Heart left ventricle (tissue), 16 donors: ENCODE data around the gene ARNT2. TPM values are rescaled to one million over a fixed set of nuclear protein-coding genes. Genes with fewer than 3 reads are reported as not detected.

Experiments used
- ATAC-seq, 4 donors: fragments of 200-7000 bp; cut with Tn5 transposase; one replicate each; pipeline ENCODE4 v1.9.1; 2020 to 2022; ENCODE audit warnings: moderate library complexity in 4 of 4, mild to moderate bottlenecking in 3 of 4, moderate number of reproducible peaks in 1 of 4
- DNase-seq, 5 donors: peaks; one replicate each; pipeline ENCODE4 v3.0.0-alpha.2; 2020
- H3K27ac ChIP-seq, 12 donors: fragments of 200-600 bp; sonication (generic) in 4 of 12; one replicate each; pipeline versions ENCODE4 v1.5.0 to v1.8.0; 2016 to 2022; ENCODE audit warnings: mild to moderate bottlenecking in 2 of 12
- H3K27me3 ChIP-seq, 9 donors: fragments of 200-600 bp; sonication (generic) in 2 of 9; one replicate each; pipeline versions ENCODE4 v1.5.1 to v1.8.0; 2016 to 2022; ENCODE audit warnings: mild to moderate bottlenecking in 3 of 9
- H3K36me3 ChIP-seq, 9 donors: fragments of 200-600 bp; sonication (generic) in 2 of 9; one replicate each; pipeline versions ENCODE4 v1.5.0 to v1.8.0; 2018 to 2022; ENCODE audit warnings: mild to moderate bottlenecking in 2 of 9
- H3K4me1 ChIP-seq, 12 donors: fragments of 200-600 bp; sonication (generic) in 4 of 12; one replicate each; pipeline versions ENCODE4 v1.5.0 to v1.8.0; 2016 to 2022; ENCODE audit warnings: mild to moderate bottlenecking in 3 of 12
- H3K4me3 ChIP-seq, 12 donors: fragments of 200-600 bp; sonication (generic) in 4 of 12; one replicate each; pipeline versions ENCODE4 v1.5.0 to v1.8.0; 2017 to 2022; ENCODE audit warnings: mild to moderate bottlenecking in 9 of 12, moderate library complexity in 4 of 12
- H3K9me3 ChIP-seq, 12 donors: fragments of 200-600 bp; sonication (generic) in 4 of 12; one replicate each; pipeline versions ENCODE4 v1.5.0 to v1.8.0; 2016 to 2022; ENCODE audit warnings: mild to moderate bottlenecking in 1 of 12
- POLR2A ChIP-seq, 2 donors: fragments of 450-650 bp; IDR thresholded peaks; one replicate each; pipeline ENCODE4 v1.6.1; 2017; ENCODE audit warnings: antibody characterized with exemption in 2 of 2, mild to moderate bottlenecking in 2 of 2, moderate library complexity in 2 of 2
- WGBS, 4 donors: extraction: QIAGEN DNeasy Blood & Tissue Kit in 2 of 4; methylation state at CpG; one replicate each; pipeline versions ENCODE4 v1.1.5 to v1.1.7; 2013 to 2018; 5-methylcytosine and 5-hydroxymethylcytosine counted together
- intact Hi-C, 10 donors: fragments of 100-400 bp; cut with DNase I; formaldehyde crosslinking; loops; one replicate each; pipeline versions ENCODE4 v1.11.1 to v1.14.2; 2022
- polyA plus RNA-seq, 2 donors: library from polyadenylated mRNA; stranded (reverse); fragments of 200-250 nt; gene quantifications; one replicate each; pipeline ENCODE4 v1.2.3, GENCODE V29; 2013
- total RNA-seq, 9 donors: library from RNA; depleted of rRNA in 2 of 9; stranded (reverse); fragments of >200 nt in 2 of 9; fragmentation: NEBNext Ultra II Directional in 3 of 9; extraction: Animal tissue kit (Norgen Biotek cat#: 25700) in 3 of 9; gene quantifications; one replicate each; pipeline versions ENCODE4 v1.1.0 to v1.2.4, GENCODE V29; 2016 to 2023
- TF ChIP-seq, protein P1 (sequence below), 12 donors: fragments of 200-600 bp; sonication (generic) in 4 of 12; IDR thresholded peaks; one replicate each; pipeline versions ENCODE4 v1.5.0 to v1.8.0; 2018 to 2022; ENCODE audit warnings: antibody characterized with exemption in 12 of 12, mild to moderate bottlenecking in 5 of 12
- donor health status: ischemic (EF 13 %, LVEDD 7.1; RV severe dilation, severe dysfunction).
- donor health status: healthy with polysubstance abuse.
- donor health status: DM: no; HTN: yes; CAD: no.
- donor health status: DM: no; HTN: no; CAD: no.
- donor health status: ischemic (EF 25% LVEDD 6.9; RV normal size, moderate dysfunction).
- donor health status: ischemic (EF 25% LVEDD 5.7; RV mildly dilated, moderate dysfunction).
- donor health status: healthy.
- donor health status: DM: yes; HTN: yes; CAD: no.
- donor health status: ischemic (EF 35%, LVEDD 5.7; RV mildly dilated, moderate dysfunction).
- donor health status: nonischemic (EF 11% LVEDD 7.7; RV severe dilation, severe dysfunction).
- donor health status: DM: yes; HTN: yes; CAD: no.
- donor health status: PGD.
- donor health status: ischemic (EF 29% LVEDD 5.4; RV normal size, mild dysfunction).
- donor health status: nonischemic (EF 23%, LVEDD 6.1; RV moderate dilation, normal function).

ARNT2 gene
- total and polyA plus RNA-seq, 11 donors: 1.2 to 10.0 (median 3.9) TPM

DNA sequence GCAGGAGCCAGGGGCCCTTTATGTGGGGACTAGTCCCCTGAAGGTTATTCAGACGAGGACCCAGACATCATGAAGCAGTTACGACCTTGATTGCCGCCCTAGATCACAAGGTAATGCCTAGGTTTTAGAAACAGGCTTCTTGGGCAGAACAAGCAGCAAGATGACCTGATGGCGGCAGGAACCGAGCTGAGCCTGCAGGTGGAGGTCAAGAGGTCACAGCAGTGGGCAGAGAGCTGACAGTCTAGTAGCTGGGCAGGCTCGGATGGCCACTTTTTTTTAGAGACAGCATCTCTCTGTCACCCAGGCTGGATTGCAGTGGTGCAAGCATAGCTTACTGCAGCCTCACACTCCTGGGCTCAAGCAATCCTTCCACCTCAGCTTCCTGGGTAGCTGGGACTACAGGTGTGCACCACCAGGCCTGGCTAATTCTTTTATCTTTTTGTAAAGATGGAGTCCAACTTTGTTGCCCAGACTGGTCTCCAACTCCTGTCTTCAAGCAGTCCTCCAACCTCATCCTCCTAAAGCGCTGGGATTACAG is 207.4 kb downstream of the ARNT2 start:
- peaks cover 0 to 27% (median 8%) of the 10 kb centered on the region in 12 donors for H3K4me1 ChIP-seq
- no peaks in the 10 kb centered on the region for H3K9me3 ChIP-seq
- ATAC-seq: no peak
- no peak overlapping the region for H3K4me3 ChIP-seq
- TF ChIP-seq, protein P1, sequence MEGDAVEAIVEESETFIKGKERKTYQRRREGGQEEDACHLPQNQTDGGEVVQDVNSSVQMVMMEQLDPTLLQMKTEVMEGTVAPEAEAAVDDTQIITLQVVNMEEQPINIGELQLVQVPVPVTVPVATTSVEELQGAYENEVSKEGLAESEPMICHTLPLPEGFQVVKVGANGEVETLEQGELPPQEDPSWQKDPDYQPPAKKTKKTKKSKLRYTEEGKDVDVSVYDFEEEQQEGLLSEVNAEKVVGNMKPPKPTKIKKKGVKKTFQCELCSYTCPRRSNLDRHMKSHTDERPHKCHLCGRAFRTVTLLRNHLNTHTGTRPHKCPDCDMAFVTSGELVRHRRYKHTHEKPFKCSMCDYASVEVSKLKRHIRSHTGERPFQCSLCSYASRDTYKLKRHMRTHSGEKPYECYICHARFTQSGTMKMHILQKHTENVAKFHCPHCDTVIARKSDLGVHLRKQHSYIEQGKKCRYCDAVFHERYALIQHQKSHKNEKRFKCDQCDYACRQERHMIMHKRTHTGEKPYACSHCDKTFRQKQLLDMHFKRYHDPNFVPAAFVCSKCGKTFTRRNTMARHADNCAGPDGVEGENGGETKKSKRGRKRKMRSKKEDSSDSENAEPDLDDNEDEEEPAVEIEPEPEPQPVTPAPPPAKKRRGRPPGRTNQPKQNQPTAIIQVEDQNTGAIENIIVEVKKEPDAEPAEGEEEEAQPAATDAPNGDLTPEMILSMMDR (IDR thresholded peaks at IDR 0.05): no peak
- no peak for TF ChIP-seq POLR2A (IDR thresholded peaks at IDR 0.05)
- DNase-seq: no peak
- intact Hi-C loops: loop anchor here in 1 of 10 donors (10.0 kb wide), 1 partner anchor 163 kb away; the partner anchor contains the start of gene CEMIP
- H3K36me3 ChIP-seq: no peaks in the 10 kb centered on the region
- H3K27ac ChIP-seq: no peak overlapping the region
- WGBS, 4 donors: 84 to 92% (median 88%) methylated on average over 7 of the region's 7 CpGs
- H3K27me3 ChIP-seq: no peaks in the 10 kb centered on the region

DNA sequence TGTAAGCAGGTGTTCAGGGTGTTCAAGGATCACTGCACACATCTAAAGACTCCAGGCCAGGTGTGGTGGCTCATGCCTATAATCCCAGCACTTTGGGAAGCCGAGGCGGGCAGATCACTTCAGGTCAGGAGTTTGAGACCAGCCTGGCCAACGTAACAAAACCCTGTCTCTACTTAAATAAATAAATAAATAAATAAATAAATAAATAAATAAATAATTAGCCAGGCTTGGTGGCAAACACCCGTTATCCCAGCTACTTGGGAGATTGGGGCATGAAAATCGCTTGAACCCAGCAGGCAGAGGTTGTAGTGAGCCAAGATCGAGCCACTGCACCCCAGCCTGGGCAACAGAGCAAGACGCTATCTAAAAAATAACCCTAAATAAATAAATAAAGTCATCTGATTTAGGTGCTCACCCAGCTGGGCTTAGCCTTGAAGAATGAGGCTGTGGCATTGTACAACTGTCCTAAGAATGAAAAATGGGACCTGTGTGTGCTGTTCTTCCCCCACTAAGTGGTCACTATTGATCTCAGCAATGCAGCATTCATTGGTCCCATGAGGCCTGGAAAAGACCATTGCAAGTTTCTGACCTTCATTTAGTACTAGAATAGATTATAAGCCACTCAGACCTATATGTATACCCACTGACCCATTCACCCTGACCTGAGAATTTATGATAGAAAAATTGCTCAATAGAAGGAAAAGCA is 208.1 kb downstream of the ARNT2 start:
- Histone ChIP-seq H3K4me1 (peaks cover 0 to 27% (median 7%) of the 10 kb centered on the region in 12 donors), H3K4me3 (no peak overlapping the region), H3K9me3 (no peaks in the 10 kb centered on the region), H3K36me3 (no peaks in the 10 kb centered on the region), H3K27me3 (no peaks in the 10 kb centered on the region), H3K27ac (no peak overlapping the region)
- intact Hi-C loops: loop anchor here in 1 of 10 donors (10.0 kb wide), 1 partner anchor 163 kb away; the partner anchor contains the start of gene CEMIP
- DNase-seq (no peak), ATAC-seq (no peak)
- WGBS, 4 donors: 82 to 92% (median 91%) methylated on average over 7 of the region's 7 CpGs
- TF ChIP-seq, protein P1 (IDR thresholded peaks at IDR 0.05): no peak
- no peak for TF ChIP-seq POLR2A (IDR thresholded peaks at IDR 0.05)

DNA sequence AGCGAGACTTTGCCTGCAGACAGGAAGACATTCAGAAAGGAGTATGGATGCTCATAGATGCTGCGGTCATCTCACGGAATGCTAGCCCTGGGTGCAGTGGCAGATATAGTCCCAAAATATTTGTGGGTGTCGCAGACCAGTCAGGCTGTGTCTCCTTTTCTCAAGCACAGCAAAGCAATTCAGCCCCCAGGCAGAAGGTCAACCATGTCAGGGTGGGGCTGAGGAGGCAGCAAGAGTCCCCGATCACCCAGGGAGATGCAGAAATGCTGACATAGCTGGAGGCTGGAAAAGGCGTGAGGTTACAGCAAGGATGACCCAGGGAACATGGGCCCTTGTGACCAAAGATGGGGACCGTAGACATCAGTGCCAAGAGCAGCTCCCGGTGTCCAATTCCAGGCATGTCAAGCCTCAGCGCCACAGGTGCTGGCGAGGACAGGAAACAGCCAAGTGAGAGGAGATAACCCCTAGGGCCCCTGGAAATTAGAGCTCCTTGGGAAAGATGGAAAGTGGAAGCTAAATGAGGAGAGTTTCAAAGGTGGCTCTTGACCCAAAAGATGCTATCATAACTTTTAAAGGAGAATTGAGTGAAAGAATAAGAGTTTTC is 209.7 kb downstream of the ARNT2 start:
- H3K4me3 ChIP-seq: no peak overlapping the region
- no peak for ATAC-seq
- H3K9me3 ChIP-seq: no peaks in the 10 kb centered on the region
- no peaks in the 10 kb centered on the region for H3K27me3 ChIP-seq
- 52 to 60% (median 59%) methylated on average over 10 of the region's 10 CpGs for WGBS, 4 donors
- peaks cover 0 to 14% (median 6%) of the 10 kb centered on the region in 12 donors for H3K4me1 ChIP-seq
- TF ChIP-seq POLR2A (IDR thresholded peaks at IDR 0.05): no peak
- TF ChIP-seq, protein P1 (IDR thresholded peaks at IDR 0.05): no peak
- no peaks in the 10 kb centered on the region for H3K36me3 ChIP-seq
- peak in 1 of 5 donors; percentile 44 for DNase-seq
- intact Hi-C loops: loop anchor here in 1 of 10 donors (10.0 kb wide), 1 partner anchor 161 kb away; the partner anchor contains the start of gene CEMIP
- H3K27ac ChIP-seq: no peak overlapping the region
